ENCODE data around the gene TRAK1.

The TRAK1 gene

DNA sequence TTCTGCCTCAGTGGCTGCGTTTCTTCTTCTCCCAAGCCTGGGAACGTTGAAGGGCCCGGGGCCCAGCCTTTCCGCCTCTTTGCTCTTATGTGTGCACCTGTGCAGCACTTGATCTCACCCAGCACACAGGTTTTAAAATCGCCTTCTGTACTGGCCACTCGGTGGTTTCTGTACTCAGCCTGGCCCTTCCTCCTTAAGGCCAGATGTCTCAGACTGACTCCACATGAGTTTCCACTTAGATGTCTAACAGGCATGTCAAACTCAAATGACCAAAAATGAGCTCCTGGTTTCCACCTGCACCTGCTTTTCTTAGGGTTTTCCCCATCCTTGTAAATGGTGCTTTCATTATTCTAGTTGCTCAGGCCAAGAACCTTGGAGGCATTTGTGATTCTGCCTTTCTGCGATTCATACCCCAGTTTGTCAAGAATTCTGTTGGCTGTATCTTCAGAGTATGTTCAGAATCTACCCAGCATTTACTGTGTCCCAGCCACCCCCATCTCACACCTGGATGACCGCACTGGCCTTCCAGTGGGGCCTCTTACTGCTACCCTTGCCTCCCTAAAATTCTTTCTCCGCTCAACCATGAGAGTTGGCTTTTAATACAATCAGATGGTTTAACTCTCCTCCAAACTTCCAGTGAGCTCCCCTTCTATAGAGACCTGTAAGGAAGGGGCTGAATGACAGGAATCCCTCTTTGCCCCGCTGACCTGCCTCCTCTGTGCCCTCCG, 2.2 kb upstream of the TRAK1 start:
- TF ChIP-seq, protein P1, sequence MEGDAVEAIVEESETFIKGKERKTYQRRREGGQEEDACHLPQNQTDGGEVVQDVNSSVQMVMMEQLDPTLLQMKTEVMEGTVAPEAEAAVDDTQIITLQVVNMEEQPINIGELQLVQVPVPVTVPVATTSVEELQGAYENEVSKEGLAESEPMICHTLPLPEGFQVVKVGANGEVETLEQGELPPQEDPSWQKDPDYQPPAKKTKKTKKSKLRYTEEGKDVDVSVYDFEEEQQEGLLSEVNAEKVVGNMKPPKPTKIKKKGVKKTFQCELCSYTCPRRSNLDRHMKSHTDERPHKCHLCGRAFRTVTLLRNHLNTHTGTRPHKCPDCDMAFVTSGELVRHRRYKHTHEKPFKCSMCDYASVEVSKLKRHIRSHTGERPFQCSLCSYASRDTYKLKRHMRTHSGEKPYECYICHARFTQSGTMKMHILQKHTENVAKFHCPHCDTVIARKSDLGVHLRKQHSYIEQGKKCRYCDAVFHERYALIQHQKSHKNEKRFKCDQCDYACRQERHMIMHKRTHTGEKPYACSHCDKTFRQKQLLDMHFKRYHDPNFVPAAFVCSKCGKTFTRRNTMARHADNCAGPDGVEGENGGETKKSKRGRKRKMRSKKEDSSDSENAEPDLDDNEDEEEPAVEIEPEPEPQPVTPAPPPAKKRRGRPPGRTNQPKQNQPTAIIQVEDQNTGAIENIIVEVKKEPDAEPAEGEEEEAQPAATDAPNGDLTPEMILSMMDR (IDR thresholded peaks at IDR 0.05; ENCODE audit: low read depth, low read length): no peak

DNA sequence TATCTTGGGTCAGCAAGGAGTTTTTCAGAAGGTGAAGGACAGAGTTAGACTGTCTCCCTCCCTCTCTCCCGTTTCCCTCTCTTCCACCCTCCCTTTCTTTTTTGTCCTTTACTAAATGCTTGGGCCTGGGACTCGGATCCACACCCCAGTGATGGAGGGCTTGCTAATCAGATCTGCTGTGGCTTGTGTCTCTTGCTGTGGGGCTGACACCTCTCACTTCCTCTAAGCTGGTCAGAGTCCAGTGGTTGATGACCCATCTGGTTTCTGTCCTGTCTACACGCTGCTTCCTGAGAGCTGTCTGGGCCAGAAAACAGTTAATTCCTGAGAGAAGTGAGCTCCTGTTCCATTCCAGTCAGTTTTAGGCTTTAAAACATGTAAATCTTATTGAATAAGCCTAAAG, 849 bp downstream of the TRAK1 start:
- TF ChIP-seq, protein P1 (IDR thresholded peaks at IDR 0.05; ENCODE audit: low read depth, low read length): no peak
- no peak overlapping the region for H3K4me3 ChIP-seq (ENCODE audit: low read depth, low read length)

More for the DNA sequence above, 2.2 kb upstream of the TRAK1 start:
- no peak overlapping the region for H3K4me3 ChIP-seq (ENCODE audit: low read depth, low read length)

DNA sequence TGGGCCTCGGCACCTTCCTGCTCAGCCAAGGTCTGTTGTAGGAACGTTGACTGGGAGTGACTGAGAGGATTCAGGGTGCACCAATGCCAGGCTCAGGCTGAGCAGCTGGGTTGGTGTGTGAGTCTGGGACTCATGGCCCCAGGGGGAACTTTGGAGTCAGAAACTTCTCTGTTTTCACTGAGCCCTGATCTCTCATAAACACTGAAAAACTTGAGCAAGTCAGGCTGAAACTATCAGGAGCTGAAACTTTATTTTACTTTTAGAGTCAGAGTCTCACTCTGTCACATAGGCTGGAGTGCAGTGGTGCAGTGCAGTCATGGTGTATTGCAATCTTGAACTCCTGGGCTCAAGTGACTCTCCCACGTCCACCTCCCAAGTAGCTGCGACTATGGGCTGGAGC, 3.0 kb downstream of the TRAK1 start:
- TF ChIP-seq, protein P1 (IDR thresholded peaks at IDR 0.05; ENCODE audit: low read depth, low read length): no peak
- no peak overlapping the region for H3K4me3 ChIP-seq (ENCODE audit: low read depth, low read length)

DNA sequence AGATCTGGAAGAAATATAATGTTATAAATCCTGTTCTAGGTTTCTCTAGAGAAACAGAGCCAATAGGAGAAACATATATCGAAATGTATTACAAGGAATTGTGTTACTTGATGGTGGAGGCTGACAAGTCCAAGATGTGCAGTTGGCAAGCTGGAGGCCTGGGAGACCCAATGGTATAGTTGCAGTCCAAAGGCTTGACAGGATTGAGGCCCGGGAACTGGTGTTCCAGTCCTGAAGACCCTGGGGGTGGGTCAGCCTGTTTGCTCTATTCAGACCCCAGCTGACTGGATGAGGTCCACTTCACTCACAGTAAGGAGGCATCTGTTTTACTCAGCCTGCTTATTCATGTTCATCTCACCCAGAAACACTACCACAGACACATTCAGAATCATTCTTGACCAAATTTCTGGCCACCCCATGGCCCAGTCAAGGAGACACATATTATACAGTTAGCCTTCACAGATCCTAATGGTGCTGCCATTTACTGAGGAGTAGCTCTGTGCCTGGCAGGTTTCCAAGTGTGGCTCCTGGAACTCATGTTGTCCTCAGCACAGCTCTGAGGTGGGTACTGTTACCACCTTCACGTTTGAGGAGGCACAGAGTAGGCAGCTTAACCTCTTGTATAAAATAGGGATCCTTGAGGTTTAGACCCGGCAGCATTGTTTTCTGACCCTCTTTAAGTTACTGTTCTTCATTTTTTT, 3.7 kb downstream of the TRAK1 start:
- TF ChIP-seq, protein P1 (IDR thresholded peaks at IDR 0.05; ENCODE audit: low read depth, low read length): no peak
- no peak overlapping the region for H3K4me3 ChIP-seq (ENCODE audit: low read depth, low read length)

DNA sequence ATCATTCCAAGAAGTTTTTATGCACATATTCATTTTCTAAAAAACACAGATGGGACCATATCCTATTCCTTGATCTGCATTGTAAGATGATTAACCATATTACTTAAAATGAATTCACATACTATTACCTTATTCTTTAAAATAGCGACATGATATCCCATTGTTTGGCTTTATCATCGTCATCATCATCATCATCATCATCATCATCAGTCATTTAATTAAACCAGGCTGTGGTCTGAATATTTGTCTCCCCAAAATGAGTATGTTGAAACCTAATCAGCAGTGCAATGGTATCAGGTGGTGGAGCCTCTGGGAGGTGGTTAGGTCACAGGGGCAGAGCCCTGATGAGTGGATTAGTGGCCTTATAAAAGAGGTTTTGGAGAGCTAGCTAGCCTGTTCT, 4.4 kb downstream of the TRAK1 start:
- TF ChIP-seq, protein P1 (IDR thresholded peaks at IDR 0.05; ENCODE audit: low read depth, low read length): no peak
- no peak overlapping the region for H3K4me3 ChIP-seq (ENCODE audit: low read depth, low read length)

DNA sequence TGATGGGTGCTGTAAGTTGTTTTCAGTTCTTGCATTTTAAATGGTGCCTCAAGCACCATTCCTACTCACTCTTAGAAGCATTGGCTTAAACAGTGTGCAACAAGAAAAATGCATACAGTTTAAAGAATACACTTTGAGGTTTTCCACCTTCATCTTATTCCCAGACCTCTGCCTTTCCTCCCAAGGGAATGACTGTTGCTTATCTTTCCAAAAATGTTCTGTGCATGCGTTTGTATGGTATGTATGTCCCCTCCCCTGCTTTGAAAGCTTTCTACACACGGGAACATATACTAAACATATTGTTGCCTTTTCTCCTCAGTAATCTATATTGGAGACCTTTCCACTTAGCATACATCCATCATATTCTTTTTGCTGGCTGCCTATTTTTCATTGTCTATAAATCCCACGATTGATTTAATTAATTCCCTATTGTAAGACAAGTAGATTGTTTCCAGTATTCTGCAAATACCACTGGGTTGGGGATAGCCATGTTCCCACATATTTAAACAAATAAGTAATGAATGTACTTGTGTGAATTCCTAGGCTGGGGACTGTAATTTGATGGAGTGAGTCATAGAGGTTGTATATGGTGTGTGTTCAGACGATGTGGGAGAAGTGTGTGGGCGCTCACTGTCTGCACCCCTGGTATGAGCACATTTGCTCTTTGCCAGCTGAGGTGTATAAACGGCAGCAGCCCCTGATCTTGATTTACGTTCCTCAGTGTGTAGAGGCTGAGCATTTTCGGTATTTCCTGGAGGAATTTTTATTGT, 5.8 kb downstream of the TRAK1 start:
- TF ChIP-seq, protein P1 (IDR thresholded peaks at IDR 0.05; ENCODE audit: low read depth, low read length): no peak
- no peak overlapping the region for H3K4me3 ChIP-seq (ENCODE audit: low read depth, low read length)

Measured in WI38 (cell line).